Stimulated activated naive CD8-positive, alpha-beta T cell treated with anti-CD3 and anti-CD28 coated beads, Interleukin-15, Interleukin-2, amounts not matched to agents 100 ng/mL and 50 ng/mL, for 24 hours (primary cell): ENCODE results near the gene EGFL7.

ENCODE experiments used
- H3K27ac Mint-ChIP-seq: one replicate; pipeline ENCODE4 v1.8.0; 2021; ENCODE audit warnings: mild to moderate bottlenecking, mixed read lengths
- H3K27me3 Mint-ChIP-seq: one replicate; pipeline ENCODE4 v1.8.0; 2021; ENCODE audit warnings: mixed read lengths
- H3K36me3 Mint-ChIP-seq: one replicate; pipeline ENCODE4 v1.8.0; 2021; ENCODE audit warnings: low read depth, mixed read lengths
- H3K4me1 Mint-ChIP-seq: one replicate; pipeline ENCODE4 v1.8.0; 2021; ENCODE audit warnings: low read depth, mixed read lengths
- H3K4me3 Mint-ChIP-seq: one replicate; pipeline ENCODE4 v1.8.0; 2021; ENCODE audit warnings: mild to moderate bottlenecking, mixed read lengths
- H3K9me3 Mint-ChIP-seq: one replicate; pipeline ENCODE4 v1.8.0; 2021; ENCODE audit warnings: mixed read lengths

The EGFL7 gene

DNA sequence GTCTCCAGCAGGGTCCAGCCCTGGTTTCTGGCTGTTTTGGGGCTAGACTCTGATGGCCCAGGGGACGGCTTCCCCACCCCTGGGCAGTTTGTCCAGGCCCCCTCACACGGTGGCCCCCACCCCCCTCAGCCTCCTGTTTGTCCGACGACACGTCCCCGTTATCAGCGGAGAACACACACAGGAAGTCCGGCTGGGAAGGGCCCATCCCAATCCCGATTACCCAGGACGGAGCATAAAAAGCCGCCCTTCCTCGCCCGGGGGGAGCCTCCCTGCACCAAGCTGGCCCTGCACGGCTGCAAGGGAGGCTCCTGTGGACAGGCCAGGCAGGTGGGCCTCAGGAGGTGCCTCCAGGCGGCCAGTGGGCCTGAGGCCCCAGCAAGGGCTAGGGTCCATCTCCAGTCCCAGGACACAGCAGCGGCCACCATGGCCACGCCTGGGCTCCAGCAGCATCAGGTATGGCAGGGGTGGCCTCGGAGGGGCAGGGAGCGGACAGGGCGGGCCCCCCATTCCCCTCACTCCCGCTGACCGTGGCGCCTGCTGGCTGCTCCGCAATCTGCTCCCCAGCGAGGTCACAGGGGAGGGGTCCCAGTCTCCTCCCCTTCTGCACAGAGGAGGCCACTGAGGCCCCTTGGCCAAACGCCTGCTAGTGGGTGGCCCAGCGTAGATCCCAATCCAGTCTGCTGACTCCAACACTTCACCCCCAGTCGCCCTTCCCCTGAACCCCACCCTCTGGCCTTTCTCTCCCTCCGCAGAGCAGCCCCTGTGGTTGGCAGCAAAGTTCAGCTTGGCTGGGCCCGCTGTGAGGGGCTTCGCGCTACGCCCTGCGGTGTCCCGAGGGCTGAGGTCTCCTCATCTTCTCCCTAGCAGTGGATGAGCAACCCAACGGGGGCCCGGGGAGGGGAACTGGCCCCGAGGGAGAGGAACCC, at the start of gene EGFL7:
Gene EGFL7 (plus strand): TSS at position 261 of the 926 bp plus-strand sequence. CDS start 5,367 bp downstream, outside the sequence.
- H3K36me3 Mint-ChIP-seq = no peaks in the 10 kb centered on the region
- H3K9me3 Mint-ChIP-seq = no peaks in the 10 kb centered on the region
- peaks cover 8% of the 10 kb centered on the region for H3K27me3 Mint-ChIP-seq
- H3K4me1 Mint-ChIP-seq = peaks cover 8% of the 10 kb centered on the region
- no peak within 1 kb of the TSS for H3K27ac Mint-ChIP-seq
- no peak within 1 kb of the TSS for H3K4me3 Mint-ChIP-seq

DNA sequence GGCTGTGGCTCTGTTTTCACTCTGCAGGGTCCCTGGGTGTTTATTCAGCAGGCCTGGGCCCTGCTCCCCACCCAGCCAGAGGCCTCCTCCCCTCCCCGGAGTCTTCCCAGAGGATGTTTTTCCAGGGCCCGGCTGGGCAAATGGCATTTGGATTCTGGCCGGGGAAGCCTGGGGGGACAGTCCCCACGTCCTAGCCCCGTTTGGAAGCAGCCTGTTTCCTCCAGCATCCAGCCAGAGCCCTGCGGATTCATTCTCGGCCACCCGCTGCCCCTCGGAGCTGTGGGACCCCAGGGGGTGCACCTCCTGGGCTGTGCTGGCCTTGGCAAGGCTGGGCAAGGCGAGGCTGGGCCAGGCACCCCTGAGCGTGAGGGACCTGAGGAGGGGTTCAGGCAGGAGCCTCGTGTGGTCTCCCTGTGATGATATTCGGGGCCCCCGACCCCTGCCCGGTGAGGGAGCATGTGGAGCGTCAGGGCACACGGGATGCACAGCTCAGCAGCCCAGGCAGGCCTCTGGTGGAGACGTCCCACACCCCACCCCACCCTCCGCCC, 48.8 kb upstream of the EGFL7 start:
- no peak overlapping the region for H3K4me3 Mint-ChIP-seq
- H3K27ac Mint-ChIP-seq = no peak overlapping the region
- H3K4me1 Mint-ChIP-seq = peaks cover 12% of the 10 kb centered on the region
- no peaks in the 10 kb centered on the region for H3K27me3 Mint-ChIP-seq
- H3K36me3 Mint-ChIP-seq = no peaks in the 10 kb centered on the region
- no peaks in the 10 kb centered on the region for H3K9me3 Mint-ChIP-seq

GRCh38 chr9:136614372-136614922, 48.3 kb upstream of the EGFL7 start:
- no peaks in the 10 kb centered on the region for H3K27me3 Mint-ChIP-seq
- H3K27ac Mint-ChIP-seq = no peak overlapping the region
- H3K4me3 Mint-ChIP-seq = no peak overlapping the region
- H3K9me3 Mint-ChIP-seq = no peaks in the 10 kb centered on the region
- peaks cover 17% of the 10 kb centered on the region for H3K4me1 Mint-ChIP-seq
- H3K36me3 Mint-ChIP-seq = no peaks in the 10 kb centered on the region

DNA sequence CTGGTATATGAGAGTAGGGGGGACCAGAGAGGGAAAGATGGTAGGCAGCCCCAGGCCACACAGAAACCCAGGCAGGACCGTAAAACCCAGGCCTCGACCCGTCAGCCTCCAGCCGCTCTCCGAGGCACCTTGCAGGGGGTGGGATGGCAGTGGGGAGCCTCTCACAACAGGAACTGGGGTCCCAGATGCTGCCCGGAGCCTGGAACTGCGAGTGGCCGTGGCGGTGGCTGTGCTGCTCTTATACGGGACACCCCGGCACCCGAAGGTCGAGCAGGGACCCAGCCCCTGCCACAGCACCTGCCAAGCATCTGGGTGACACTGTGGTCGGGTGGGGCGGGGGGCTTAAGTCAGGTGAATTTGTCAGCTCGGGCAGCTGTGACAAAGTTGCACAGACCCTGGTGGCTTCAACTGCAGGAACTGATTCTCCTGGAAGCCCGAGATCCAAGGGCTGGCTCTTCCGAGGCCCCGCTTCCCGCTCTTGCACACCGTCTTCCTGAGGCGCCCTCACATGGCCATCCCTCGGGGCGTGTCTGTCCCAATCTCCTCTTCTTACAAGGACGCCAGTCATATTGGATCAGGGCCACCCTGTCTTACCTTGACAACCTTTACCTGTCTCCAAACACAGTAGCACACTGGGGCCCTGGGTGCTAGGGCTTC, 47.6 kb upstream of the EGFL7 start:
- no peaks in the 10 kb centered on the region for H3K36me3 Mint-ChIP-seq
- no peaks in the 10 kb centered on the region for H3K9me3 Mint-ChIP-seq
- no peaks in the 10 kb centered on the region for H3K27me3 Mint-ChIP-seq
- no peak overlapping the region for H3K4me3 Mint-ChIP-seq
- H3K4me1 Mint-ChIP-seq = peaks cover 20% of the 10 kb centered on the region
- no peak overlapping the region for H3K27ac Mint-ChIP-seq

DNA sequence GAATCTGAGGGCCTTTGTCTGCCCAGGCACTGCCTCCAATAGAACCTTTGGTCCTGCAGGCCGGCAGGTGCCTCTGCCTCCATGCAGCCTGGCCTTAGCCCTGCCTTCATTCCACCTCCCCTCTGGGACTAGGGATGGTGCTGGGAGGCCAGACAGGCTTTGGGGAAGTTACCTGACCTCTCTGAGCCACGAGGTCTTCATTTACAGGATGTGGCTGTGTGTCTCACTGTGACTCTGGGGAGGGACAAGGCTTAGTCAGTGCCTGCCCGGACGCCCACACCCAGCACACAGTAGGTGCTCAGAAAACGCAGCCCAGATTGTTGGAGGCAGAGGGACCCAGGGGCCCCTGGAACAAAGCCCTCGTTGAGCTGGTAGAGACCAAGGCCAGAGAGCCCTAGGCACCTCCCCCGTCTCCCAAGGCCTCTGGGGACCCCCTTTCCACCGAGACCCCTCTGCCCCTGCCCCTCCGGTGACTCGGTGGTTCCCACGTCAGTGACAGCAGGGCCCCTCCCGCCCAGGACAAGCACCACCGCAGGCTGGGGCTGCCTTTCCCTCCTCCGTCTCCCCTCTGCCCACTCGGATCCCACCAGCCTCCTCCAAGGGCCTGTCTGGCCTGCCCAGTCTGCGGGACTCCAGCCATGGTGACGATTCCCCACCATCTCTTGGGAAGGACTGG, 46.9 kb upstream of the EGFL7 start:
- Mint-ChIP-seq H3K36me3 (no peaks in the 10 kb centered on the region), H3K27me3 (no peaks in the 10 kb centered on the region), H3K4me1 (peaks cover 20% of the 10 kb centered on the region), H3K27ac (no peak overlapping the region), H3K9me3 (no peaks in the 10 kb centered on the region), H3K4me3 (no peak overlapping the region)

DNA sequence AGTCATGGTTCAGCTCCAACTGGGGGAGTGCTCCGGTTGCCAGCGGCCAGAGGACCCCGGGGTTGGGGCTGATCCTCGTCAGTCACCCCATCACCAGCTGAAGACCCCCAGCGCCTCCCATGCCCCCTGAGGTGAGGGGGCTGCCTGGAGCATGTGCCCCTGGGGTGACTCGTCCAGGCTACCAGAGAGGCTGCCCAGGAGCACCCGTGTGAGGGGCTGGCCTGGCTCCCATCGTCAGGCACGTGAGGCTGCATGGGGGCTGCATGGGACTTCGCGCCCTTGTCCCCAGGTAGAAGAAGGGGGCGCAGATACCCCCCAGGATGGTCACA, 46.4 kb upstream of the EGFL7 start:
- Mint-ChIP-seq H3K4me3 (no peak overlapping the region), H3K36me3 (no peaks in the 10 kb centered on the region), H3K4me1 (peaks cover 20% of the 10 kb centered on the region), H3K9me3 (no peaks in the 10 kb centered on the region), H3K27me3 (no peaks in the 10 kb centered on the region), H3K27ac (no peak overlapping the region)

DNA sequence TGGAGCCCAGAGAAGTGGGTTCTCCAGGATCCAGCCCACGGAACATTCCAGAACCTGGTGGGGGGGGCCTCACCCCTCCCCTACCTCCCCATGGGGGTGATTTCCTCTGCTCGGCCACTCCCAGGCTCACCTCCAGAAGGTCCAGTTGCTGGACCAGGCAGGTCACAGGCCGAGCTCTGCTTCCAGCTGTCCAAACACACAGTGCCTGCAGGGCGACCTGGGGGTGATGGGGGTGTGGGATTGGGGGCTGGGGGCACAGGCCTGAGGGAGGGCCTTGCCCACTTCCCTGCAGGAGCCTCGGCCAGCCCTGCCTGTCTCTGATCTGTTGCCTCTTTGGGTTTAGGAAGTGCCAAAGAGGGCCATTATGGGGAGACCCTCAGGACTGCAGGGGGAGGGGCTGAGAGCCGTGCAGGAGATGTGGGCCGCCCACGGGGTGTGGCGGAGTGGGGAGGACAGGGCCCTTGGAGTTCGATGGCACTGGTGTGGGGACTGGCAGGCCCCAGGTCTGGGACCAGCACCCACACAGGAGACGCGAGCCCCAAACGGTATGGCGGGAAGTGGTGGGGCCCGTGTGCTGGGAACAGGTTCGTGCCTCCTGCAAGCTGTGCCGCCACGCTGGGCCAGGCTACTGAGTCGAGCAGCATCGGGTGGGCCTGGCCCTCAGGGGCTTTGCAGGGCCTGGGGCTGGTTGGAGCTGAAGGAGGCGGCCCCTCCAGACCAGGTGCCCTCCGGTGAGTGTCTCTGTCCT, 45.6 kb upstream of the EGFL7 start:
- Mint-ChIP-seq H3K4me1 (peaks cover 20% of the 10 kb centered on the region), H3K36me3 (no peaks in the 10 kb centered on the region), H3K27me3 (no peaks in the 10 kb centered on the region), H3K9me3 (no peaks in the 10 kb centered on the region), H3K27ac (no peak overlapping the region), H3K4me3 (no peak overlapping the region)

- Mint-ChIP-seq H3K4me3 (no peak overlapping the region), H3K27ac (no peak overlapping the region), H3K9me3 (no peaks in the 10 kb centered on the region), H3K27me3 (no peaks in the 10 kb centered on the region), H3K36me3 (no peaks in the 10 kb centered on the region), H3K4me1 (peaks cover 20% of the 10 kb centered on the region)
Measured at GRCh38 chr9:136617746-136618579, 44.8 kb upstream of the EGFL7 start.

DNA sequence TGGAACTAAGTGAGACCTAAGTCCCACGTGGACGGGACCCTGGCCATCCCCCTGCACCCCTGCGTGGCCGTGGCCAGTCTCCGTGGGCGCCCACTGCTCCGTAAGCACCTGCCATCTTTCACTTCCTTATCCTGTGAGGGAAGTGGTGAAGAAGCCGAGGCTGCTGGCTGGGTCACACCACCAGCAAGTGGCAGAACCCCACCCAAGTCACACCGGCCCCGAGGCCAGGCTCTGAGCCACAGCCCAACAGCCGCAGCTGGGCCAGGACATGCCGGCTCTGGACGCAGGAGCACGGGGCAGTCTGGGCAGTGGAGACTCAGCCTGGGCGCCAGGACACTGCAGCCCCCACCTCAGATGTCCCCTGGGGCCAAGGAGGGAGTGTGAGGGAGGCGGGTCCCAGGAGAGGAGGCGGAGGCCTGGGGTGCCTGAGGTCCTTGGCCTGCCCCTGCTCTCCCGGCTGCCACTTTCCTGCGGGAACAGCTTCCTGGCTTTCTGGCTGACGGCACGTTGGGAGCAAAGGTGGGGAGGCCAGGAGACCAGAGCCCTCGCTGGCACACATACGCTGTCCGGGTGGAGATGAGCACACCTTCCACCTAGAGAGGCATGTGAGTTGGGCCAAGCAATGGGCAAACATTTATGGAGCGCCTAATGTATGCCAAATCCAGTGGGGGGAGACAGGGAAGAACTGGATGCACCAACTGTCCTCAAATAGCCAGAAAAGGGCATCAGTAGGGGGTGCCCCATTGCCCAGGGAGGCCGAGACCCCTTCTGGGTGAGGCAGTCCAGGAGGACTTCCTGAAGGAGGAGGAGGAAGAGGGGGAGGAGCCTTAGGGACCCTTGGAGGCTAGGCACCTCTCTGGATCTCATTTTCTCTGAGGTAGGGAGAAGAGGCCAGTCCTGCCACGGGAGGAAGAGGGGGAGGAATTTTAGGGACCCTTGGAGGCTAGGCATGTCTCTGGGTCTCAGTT, 43.9 kb upstream of the EGFL7 start:
- Mint-ChIP-seq H3K9me3 (no peaks in the 10 kb centered on the region), H3K36me3 (no peaks in the 10 kb centered on the region), H3K4me3 (no peak overlapping the region), H3K4me1 (peaks cover 20% of the 10 kb centered on the region), H3K27me3 (no peaks in the 10 kb centered on the region), H3K27ac (no peak overlapping the region)

GRCh38 chr9:136619742-136620440, 42.8 kb upstream of the EGFL7 start:
- Mint-ChIP-seq H3K27me3 (no peaks in the 10 kb centered on the region), H3K27ac (no peak overlapping the region), H3K36me3 (no peaks in the 10 kb centered on the region), H3K4me3 (no peak overlapping the region), H3K4me1 (peaks cover 20% of the 10 kb centered on the region), H3K9me3 (no peaks in the 10 kb centered on the region)

- Mint-ChIP-seq H3K4me1 (peaks cover 17% of the 10 kb centered on the region), H3K27ac (no peak overlapping the region)
Measured at GRCh38 chr9:136620441-136621018, 42.2 kb upstream of the EGFL7 start.

More at GRCh38 chr9:136620441-136621018, 42.2 kb upstream of the EGFL7 start:
- H3K27me3 Mint-ChIP-seq = no peaks in the 10 kb centered on the region
- H3K36me3 Mint-ChIP-seq = no peaks in the 10 kb centered on the region
- no peak overlapping the region for H3K4me3 Mint-ChIP-seq
- no peaks in the 10 kb centered on the region for H3K9me3 Mint-ChIP-seq
